ENCODE measurements around the gene KRT6C. TPM values are rescaled to one million over a fixed set of nuclear protein-coding genes. Genes with fewer than 3 reads are reported as not detected.
A peak's percentile ranks its signal among the peaks of the same experiment; 100 is the strongest.

KRT6C gene
- total RNA-seq, 4 donors from 2014 or later = not detected

- ATAC-seq (ENCODE audit: low FRiP score) (no peak), DNase-seq (ENCODE audit: low spot score) (no peak)
Measured at GRCh38 chr12:52498946-52499345, 25.3 kb upstream of the KRT6C start.

GRCh38 chr12:52497975-52498374 lies 24.4 kb upstream of the KRT6C start:
- no peak for DNase-seq (ENCODE audit: low spot score)
- TF ChIP-seq CTCF (IDR thresholded peaks at IDR 0.05) = no peak
- no peak for ATAC-seq (ENCODE audit: low FRiP score)

More at GRCh38 chr12:52498946-52499345, 25.3 kb upstream of the KRT6C start:
- TF ChIP-seq CTCF (IDR thresholded peaks at IDR 0.05) = no peak

- ATAC-seq (ENCODE audit: low FRiP score) (peak; percentile 40), DNase-seq (ENCODE audit: low spot score) (no peak)
- TF ChIP-seq CTCF (IDR thresholded peaks at IDR 0.05) = no peak
Measured at GRCh38 chr12:52496590-52497071, 23.0 kb upstream of the KRT6C start.

GRCh38 chr12:52496054-52496453 lies 22.4 kb upstream of the KRT6C start:
- DNase-seq (ENCODE audit: low spot score) (no peak), ATAC-seq (ENCODE audit: low FRiP score) (no peak)
- no peak for TF ChIP-seq CTCF (IDR thresholded peaks at IDR 0.05)

- peak; percentile 16 for ATAC-seq (ENCODE audit: low FRiP score)
Measured at GRCh38 chr12:52495389-52495788, 21.8 kb upstream of the KRT6C start.

GRCh38 chr12:52494518-52494917 lies 20.9 kb upstream of the KRT6C start:
- TF ChIP-seq CTCF (IDR thresholded peaks at IDR 0.05) = no peak
- ATAC-seq (ENCODE audit: low FRiP score) (peak; percentile 68), DNase-seq (ENCODE audit: low spot score) (peak; percentile 34)

More at GRCh38 chr12:52495389-52495788, 21.8 kb upstream of the KRT6C start:
- DNase-seq (ENCODE audit: low spot score) = no peak
- TF ChIP-seq CTCF (IDR thresholded peaks at IDR 0.05) = no peak

GRCh38 chr12:52494100-52494499 lies 20.5 kb upstream of the KRT6C start:
- TF ChIP-seq CTCF (IDR thresholded peaks at IDR 0.05) = no peak
- no peak for ATAC-seq (ENCODE audit: low FRiP score)
- DNase-seq (ENCODE audit: low spot score) = no peak
